ENCODE results near the gene NUP153. TPM values are rescaled to one million over a fixed set of nuclear protein-coding genes. Genes with fewer than 3 reads are reported as not detected.

The NUP153 gene
- total RNA-seq, 1 donor from 2014 or later, result 34.6 TPM

DNA sequence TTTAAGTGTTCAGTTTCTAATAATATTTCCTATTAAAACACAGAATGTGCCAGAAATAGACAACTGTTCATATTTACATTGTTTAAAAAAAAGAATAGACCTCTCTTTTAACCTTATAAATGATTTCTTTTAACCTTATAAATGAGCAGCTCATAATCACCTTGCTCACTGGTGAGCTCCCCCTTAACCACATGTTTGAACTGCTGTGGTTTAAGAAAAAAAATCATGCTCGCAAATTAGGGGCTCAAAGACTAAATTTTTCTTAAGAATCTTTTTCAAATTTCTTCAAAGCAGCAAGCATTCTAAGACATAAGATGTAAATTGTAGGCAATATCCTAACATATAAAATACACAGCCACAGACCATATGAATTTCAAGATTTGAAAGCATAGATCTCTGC lies 73.8 kb downstream of the NUP153 start:
- peaks cover 44% of the 10 kb centered on the region for H3K36me3 Mint-ChIP-seq (ENCODE audit: unreplicated experiment)
- peaks cover 25% of the 10 kb centered on the region for H3K4me1 Mint-ChIP-seq (ENCODE audit: unreplicated experiment)
- no peak overlapping the region for H3K27ac Mint-ChIP-seq (ENCODE audit: unreplicated experiment)
- no peak for DNase-seq (ENCODE audit: extremely low spot score, unreplicated experiment)
- no peaks in the 10 kb centered on the region for H3K27me3 Mint-ChIP-seq (ENCODE audit: unreplicated experiment)
- TF ChIP-seq, protein P1, sequence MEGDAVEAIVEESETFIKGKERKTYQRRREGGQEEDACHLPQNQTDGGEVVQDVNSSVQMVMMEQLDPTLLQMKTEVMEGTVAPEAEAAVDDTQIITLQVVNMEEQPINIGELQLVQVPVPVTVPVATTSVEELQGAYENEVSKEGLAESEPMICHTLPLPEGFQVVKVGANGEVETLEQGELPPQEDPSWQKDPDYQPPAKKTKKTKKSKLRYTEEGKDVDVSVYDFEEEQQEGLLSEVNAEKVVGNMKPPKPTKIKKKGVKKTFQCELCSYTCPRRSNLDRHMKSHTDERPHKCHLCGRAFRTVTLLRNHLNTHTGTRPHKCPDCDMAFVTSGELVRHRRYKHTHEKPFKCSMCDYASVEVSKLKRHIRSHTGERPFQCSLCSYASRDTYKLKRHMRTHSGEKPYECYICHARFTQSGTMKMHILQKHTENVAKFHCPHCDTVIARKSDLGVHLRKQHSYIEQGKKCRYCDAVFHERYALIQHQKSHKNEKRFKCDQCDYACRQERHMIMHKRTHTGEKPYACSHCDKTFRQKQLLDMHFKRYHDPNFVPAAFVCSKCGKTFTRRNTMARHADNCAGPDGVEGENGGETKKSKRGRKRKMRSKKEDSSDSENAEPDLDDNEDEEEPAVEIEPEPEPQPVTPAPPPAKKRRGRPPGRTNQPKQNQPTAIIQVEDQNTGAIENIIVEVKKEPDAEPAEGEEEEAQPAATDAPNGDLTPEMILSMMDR (IDR thresholded peaks at IDR 0.05), result no peak
- no peaks in the 10 kb centered on the region for H3K9me3 Mint-ChIP-seq (ENCODE audit: unreplicated experiment)
- H3K4me3 Mint-ChIP-seq (ENCODE audit: unreplicated experiment), result no peak overlapping the region

- TF ChIP-seq, protein P1 (IDR thresholded peaks at IDR 0.05), result no peak
- peak overlapping the region; percentile 78 for H3K27ac Mint-ChIP-seq (ENCODE audit: unreplicated experiment)
- H3K4me1 Mint-ChIP-seq (ENCODE audit: unreplicated experiment), result peaks cover 20% of the 10 kb centered on the region
- no peak for DNase-seq (ENCODE audit: extremely low spot score, unreplicated experiment)
- peaks cover 40% of the 10 kb centered on the region for H3K36me3 Mint-ChIP-seq (ENCODE audit: unreplicated experiment)
- no peak overlapping the region for H3K4me3 Mint-ChIP-seq (ENCODE audit: unreplicated experiment)
- H3K27me3 Mint-ChIP-seq (ENCODE audit: unreplicated experiment), result no peaks in the 10 kb centered on the region
- no peaks in the 10 kb centered on the region for H3K9me3 Mint-ChIP-seq (ENCODE audit: unreplicated experiment)
Measured at GRCh38 chr6:17630511-17631073, 76.1 kb downstream of the NUP153 start.

- Mint-ChIP-seq H3K27ac (ENCODE audit: unreplicated experiment) (peak overlapping the region; percentile 78), H3K27me3 (ENCODE audit: unreplicated experiment) (no peaks in the 10 kb centered on the region), H3K36me3 (ENCODE audit: unreplicated experiment) (peaks cover 39% of the 10 kb centered on the region), H3K4me1 (ENCODE audit: unreplicated experiment) (peaks cover 20% of the 10 kb centered on the region), H3K4me3 (ENCODE audit: unreplicated experiment) (no peak overlapping the region), H3K9me3 (ENCODE audit: unreplicated experiment) (no peaks in the 10 kb centered on the region)
- TF ChIP-seq, protein P1 (IDR thresholded peaks at IDR 0.05), result no peak
- no peak for DNase-seq (ENCODE audit: extremely low spot score, unreplicated experiment)
Measured at GRCh38 chr6:17629824-17630510, 76.8 kb downstream of the NUP153 start.

- Mint-ChIP-seq H3K27ac (ENCODE audit: unreplicated experiment) (no peak overlapping the region), H3K4me1 (ENCODE audit: unreplicated experiment) (peaks cover 20% of the 10 kb centered on the region)
- TF ChIP-seq, protein P1 (IDR thresholded peaks at IDR 0.05), result no peak
Measured at GRCh38 chr6:17628873-17629272, 77.9 kb downstream of the NUP153 start.

DNA sequence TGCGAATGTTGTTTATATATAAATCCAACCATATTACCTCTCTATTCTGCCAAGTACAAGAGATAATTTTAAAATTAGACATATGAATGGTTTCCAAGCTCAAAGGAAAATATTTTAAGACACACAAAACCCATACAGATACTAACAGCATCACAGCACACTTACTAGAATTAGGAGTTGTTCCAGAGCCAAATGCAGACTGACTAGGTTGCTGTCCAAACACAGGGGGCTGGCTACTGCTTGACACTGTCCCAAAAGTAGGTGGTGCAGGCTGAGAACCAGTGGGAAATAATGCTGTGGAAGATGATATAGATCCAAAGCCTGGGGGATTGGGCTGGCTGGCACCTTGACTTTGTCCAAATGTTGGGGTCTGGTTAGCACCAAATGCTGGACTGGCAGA lies 82.3 kb downstream of the NUP153 start:
- Mint-ChIP-seq H3K27me3 (ENCODE audit: unreplicated experiment) (no peaks in the 10 kb centered on the region), H3K36me3 (ENCODE audit: unreplicated experiment) (peaks cover 36% of the 10 kb centered on the region), H3K9me3 (ENCODE audit: unreplicated experiment) (no peaks in the 10 kb centered on the region), H3K4me1 (ENCODE audit: unreplicated experiment) (peaks cover 3% of the 10 kb centered on the region), H3K4me3 (ENCODE audit: unreplicated experiment) (no peak overlapping the region), H3K27ac (ENCODE audit: unreplicated experiment) (no peak overlapping the region)
- no peak for DNase-seq (ENCODE audit: extremely low spot score, unreplicated experiment)
- TF ChIP-seq, protein P1 (IDR thresholded peaks at IDR 0.05), result no peak

More at GRCh38 chr6:17628873-17629272, 77.9 kb downstream of the NUP153 start:
- peaks cover 41% of the 10 kb centered on the region for H3K36me3 Mint-ChIP-seq (ENCODE audit: unreplicated experiment)
- H3K27me3 Mint-ChIP-seq (ENCODE audit: unreplicated experiment), result no peaks in the 10 kb centered on the region
- no peaks in the 10 kb centered on the region for H3K9me3 Mint-ChIP-seq (ENCODE audit: unreplicated experiment)
- H3K4me3 Mint-ChIP-seq (ENCODE audit: unreplicated experiment), result no peak overlapping the region
- DNase-seq (ENCODE audit: extremely low spot score, unreplicated experiment), result no peak

Data from osteocyte (in vitro differentiated cells).